Activated CD4-positive, alpha-beta T cell treated with anti-CD3 and anti-CD28 coated beads for 4 hours (primary cell): ENCODE measurements around the gene TECTA.
"Not testable (repeated sequence)": the region's sequence is repeated elsewhere in the genome, so short reads cannot be mapped to it uniquely, and the experiment has no call there.

Source experiments
- DNase-seq, 2 donors: peaks; one replicate each; pipeline ENCODE4 v3.0.0-alpha.2; 2020

TECTA gene

DNA sequence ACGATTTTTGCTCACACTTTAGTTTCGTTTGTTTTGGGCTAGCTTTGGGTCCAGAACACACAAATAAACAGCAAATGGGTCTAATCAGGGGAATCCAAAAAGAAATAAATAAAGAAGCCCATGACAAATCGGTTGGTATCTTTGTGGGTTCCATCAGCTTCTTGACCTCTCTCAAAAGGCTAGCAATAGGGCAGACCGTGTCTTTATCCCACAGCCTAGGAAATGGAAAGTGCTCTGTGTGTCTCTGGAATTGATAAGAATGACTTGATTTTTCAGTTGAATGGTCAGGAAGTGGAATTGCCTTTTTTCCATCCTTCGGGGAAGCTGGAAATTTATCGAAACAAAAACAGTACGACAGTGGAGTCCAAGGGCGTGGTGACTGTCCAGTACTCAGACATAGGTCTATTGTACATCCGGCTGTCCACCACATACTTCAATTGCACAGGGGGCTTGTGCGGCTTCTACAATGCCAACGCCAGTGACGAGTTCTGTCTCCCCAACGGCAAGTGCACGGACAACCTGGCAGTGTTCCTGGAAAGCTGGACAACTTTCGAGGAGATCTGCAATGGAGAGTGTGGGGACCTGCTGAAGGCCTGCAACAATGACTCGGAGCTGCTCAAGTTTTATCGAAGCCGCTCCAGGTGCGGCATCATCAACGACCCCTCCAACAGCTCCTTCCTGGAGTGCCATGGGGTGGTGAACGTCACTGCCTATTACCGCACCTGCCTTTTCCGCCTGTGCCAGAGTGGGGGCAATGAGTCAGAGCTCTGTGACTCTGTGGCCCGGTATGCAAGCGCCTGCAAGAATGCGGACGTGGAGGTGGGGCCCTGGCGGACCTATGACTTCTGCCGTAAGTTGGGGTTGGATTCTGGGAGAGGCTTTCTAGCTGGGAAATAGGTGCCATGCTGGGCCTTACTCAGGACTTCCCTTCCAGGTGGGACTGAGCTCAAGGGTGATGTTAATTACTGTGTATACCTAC lies 28.6 kb downstream of the TECTA start:
- no peak for DNase-seq

DNA sequence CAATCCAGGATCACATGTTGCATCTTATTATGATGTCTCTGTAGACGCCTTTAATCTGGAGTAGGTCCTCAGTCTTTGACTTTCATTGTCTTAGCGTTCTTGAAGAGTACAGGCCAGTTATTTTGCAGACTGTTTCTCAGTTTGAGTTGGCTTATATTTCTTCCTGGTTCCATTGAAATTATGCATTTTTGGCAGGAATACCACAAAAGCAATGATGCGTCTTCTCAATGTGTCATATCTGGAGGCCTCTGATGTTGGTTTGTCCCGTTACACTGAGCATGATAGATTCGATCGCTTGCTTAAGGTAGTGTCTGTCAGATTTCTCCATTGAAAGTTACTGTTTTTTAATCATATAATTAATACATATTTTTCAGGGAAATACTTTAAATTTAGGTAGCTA lies 30.6 kb downstream of the TECTA start:
- DNase-seq, result no peak

DNA sequence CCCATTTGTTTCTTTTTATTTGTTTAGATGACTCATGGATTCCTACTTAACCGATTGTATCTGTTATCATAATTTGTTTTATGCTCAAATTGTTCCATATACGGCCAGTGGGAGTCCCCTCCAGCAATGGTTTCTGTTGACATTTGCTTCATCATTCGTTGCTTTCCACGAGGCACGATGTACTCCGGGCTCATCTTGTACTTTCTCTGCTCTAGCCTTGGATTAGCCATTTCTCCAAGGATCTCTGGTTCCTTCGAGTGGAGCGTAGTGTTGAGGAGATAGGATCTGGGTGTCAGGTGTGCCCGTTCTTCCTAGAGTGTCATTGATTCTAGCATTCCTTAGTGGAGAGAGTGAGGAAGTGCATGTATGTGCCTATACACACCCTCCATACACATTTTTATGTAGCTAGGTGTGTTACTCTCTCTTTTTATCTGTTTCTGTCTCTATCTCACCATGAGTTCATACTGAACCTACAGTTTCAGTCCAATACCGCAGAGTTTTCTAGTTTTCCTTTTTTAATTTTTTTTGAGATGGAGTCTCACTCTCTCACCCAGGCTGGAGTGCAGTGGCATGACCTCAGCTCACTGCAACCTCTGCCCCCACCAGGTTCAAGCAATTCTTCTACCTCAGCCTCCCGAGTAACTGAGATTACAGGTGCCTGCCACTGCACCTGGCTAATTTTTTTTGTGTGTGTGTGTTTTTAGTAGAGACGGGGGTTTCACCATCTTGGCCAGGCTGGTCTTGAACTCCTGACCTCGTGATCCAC lies 31.4 kb downstream of the TECTA start:
- DNase-seq, result no peak

DNA sequence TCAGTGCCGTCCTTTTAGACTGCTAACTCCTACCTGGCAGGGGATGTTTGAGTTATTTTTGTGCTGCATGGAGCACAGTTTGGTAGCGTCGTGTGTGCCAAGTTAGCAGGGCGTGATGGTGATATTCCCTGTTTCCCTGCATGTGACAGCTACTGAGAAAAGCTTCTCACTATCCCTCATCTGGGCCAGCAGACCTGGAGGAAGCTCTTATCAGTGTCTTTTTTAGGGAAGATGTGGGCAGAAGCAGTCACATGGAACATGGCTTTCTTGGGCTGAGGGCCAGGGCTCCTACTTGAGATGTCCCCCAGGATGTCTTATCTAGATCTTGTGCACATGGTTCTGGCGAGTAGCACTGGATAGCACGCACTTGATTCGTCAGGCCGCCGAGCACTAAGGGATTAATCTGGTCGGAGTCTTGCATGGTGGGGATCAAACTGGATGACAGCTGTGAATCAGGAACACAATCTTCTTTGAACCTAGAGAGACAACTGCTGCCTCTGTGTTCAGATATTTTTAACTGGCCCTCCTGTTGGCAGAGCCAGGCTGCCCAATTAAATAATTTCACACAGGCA lies 33.8 kb downstream of the TECTA start:
- DNase-seq, result no peak

DNA sequence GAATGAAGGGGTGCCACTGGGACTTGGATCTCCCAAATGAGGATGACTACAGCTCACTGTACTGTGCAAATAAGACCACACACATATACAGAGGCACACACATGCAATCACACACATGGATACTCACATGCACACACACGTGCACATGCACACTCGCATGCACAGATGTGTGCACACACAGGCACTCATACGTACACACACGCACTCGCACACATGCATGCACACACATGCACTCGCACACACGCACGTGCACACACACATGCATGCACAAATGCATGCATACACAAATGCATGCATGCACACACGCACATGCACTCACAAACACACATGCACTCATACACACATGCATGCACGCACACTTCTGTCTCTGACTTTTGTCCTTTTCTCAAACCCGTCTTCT lies 36.0 kb downstream of the TECTA start:
- no peak for DNase-seq

DNA sequence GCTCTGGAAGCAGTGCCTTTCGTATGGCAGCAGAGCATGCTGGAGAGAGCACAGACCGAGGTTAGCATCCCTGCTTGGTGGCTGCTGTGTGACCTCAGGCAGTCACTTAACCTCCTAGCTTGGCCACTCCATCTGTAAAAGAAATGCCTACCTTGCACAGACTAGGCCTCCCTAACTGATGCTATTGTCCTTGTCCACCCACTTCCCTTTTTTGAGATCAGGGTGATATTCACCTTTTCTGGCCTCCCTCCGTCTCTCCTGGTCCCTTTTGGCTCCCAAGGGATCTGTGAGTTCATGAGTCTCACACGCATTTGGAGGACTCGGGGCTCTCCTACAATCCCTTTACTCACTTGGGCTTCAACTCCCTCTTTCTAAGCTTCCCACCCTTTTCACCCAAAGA lies 37.2 kb downstream of the TECTA start:
- DNase-seq, result no peak

DNA sequence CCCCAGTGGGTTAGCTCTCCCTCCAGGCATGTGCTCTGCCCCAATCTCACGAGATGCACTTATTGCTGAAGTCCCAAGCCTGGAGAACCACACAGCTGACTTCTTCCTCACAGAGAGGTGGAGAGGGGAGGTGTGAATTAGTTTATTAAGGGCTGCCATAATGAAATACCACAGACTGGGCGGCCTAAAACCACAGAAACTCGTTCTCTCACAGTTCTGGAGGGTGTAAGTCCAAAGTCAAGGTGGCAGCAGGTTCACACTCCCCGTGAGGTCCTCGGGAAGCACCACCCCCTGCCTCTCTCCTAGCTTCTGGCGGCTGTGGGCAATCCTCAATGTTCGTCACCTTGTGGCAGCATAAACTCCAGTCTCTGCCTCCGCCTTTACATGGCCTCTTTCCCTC lies 39.3 kb downstream of the TECTA start:
- no peak for DNase-seq

DNA sequence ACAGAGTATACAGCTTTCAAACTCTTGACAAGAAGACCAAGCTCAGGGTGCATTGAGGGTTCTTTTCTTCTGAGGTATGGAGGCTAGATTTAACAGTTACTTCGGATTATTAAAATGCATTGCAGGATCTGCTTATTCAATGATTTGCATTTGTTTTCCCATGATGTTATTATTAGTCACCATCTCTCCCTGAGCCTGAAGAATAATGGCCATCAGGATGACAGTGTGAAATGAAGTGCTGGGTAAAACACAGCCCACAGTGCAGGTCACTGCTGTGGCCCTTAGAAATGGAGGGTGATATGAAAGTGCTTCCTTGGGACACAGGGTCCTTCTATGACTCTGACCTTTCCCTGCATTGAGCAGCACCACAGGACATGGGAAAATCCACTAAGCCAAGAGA lies 40.0 kb downstream of the TECTA start:
- no peak for DNase-seq

DNA sequence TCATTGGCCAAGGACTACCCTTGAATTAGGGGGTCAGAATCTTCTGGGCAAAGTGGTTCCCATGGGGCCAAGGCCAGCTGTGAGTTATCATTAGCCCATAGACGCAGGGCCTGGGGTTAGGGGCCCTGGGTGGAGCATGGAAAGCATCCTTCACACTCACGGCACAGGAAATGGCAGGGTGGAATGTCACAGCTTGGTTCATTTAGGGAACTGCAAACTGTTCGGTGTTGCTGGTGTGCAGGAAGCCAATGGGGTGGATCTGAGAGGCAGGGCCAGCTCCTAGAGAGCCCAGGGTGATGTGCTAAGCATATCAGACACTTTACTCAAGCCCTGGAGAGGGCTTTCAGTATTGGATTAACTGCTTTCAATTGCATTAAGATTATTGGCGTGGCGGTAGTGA lies 42.9 kb downstream of the TECTA start:
- no peak for DNase-seq

DNA sequence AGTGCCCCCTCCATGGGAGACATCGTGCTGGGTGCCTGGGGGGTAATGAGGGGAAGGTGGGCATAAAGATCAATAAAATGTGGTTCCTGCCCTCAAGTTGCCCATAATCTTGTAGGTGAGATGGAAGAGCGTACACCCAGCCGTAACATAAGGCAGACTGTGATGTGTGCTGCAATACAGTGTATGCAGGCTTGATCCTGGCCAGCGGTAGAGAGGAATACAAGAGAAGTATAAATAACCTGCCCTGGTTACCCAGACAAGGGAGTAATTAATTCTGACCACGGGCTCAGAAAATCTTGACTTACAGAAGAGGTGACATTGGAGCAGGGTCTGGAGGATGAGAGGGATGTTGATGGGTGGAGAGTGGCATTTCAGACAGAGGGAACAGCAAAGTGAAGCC lies 43.7 kb downstream of the TECTA start:
- no peak for DNase-seq

DNA sequence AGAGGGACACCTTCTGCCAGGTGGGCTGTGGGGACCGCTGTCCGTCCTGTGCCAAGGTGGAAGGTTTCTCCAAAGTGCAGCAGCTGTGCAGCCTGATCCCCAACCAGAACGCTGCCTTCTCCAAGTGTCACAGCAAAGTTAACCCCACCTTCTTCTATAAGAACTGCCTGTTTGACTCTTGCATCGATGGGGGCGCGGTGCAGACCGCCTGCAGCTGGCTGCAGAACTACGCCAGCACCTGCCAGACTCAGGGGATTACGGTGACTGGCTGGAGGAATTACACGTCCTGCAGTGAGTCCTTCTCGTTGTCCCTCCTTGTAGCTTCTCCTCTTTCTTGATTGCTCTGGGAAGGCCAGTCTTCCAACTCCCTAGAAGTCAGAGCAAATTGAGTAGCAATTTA lies 44.8 kb downstream of the TECTA start:
- DNase-seq, result no peak

DNA sequence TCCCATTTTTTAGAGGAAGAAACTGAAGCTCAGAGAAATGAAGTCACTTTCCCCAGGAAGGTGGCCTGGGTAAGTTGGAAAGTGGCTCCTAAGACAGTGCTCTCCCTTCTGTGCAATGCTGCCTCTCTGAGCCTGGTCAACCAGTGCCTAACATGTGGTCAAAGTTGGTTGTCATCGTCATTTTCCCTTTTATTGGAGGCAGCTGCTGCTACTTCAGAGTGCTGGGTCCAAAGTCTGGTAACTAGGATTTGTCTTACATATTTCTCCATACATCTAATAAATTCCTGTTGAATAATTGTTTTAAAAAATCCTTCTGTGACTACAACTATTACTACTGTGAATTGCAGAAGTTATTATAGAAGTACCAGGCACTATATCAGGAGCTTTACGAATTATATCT lies 48.1 kb downstream of the TECTA start:
- DNase-seq, result no peak

DNA sequence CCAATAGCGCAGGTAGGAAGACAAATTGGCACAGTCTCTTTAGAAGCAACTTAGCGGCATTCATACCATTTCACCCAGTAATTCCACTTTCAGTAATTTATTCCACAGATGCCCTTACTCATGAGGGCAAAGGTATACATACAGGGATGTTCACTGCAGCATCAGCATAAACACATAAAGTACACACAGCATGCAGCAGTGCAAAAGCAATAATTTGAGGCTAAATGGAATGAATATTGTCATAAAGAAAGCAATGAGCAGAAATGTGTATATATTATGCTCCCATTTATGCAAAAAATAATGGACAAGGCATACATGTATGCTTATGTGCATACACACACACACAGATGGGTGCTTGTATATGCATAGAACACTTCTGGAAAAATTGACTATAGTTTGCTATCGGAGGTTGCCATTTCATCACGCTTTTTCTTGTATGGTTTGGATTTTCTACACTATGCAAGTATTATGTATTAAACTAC lies 50.2 kb downstream of the TECTA start:
- no peak for DNase-seq

DNA sequence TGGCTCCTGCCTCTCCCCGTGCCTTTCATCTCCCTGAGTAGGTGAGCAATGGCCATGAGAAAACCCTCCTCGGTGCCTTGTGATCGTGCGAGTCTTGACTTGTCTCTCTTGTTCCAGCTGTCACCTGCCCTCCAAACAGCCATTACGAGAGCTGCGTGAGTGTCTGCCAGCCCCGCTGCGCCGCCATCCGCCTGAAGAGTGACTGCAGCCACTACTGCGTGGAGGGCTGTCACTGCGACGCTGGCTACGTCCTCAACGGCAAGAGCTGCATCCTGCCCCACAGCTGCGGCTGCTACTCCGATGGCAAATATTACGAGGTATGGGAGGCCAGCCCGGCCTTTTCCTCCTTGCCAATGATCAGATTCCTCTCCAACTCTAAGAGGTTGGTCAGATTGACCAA lies 51.7 kb downstream of the TECTA start:
- DNase-seq, result no peak

DNA sequence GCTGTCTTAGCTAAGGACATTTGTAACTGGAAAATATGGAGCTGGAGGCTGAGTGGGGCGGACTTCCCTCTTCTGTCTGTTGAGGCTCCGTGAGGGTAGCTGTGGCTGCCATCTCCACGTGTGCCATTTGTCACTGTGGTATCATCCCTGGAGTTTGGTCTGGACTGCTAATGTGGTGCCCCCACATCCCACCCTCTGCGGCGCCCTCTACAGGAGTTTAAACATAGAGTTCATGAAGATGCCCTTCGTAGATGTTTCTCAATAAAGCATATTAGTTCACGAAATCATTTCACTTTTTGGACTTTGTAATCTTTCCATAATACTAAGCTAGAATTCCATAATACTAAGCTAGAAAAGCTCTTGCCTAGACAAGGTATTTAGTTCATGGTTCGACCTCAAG lies 52.4 kb downstream of the TECTA start:
- no peak for DNase-seq

DNA sequence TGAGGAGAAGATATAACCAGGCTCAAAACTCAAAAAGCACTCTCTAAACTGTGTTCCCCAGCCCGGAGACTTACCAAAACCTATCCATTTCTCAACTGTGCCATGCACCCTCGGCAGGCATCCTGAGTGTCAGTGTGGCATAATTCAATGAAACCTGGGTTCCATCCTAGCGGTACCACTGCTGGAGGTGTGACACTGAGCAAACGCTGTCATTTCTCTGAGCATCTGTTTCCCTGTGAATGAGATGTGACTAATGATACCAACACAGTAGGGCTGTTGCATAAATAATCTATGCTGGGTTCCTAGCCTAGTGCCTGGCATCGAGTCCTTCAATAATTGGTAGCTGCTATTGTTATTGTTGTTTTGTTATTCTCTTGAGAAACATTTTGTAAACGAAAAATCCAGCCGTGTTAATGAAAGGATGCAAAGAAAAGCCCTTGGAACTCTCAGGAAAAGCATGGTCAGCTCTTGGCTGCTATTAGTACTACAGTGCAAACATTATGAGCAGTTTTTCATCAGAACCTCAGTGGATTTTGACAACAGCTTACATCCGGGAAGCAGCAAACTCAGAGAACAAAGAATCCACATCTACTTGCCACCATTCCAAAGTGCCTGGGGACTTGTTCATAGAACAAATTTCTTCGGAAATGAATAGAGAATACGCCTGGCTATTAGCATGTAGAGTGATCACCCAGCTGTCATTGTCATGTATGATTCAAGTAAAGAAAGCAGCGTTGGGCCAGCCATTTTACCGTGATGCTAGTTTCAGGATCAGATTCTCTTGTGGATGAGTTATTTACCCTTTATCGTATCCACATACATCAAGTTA lies 53.7 kb downstream of the TECTA start:
- no peak for DNase-seq

DNA sequence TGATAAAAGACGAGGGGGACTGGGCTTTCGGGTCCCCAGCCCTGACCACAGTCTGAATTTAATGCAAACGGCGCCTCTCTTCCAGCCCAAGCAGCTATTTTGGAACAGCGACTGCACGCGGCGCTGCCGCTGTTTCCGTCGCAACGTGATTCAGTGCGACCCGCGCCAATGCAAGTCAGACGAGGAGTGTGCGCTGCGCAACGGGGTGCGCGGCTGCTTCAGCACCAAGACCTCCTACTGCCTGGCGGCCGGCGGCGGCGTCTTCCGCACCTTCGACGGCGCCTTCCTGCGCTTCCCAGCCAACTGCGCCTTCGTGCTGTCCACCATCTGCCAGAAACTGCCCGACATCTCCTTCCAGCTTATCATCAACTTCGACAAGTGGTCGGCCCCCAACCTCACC lies 56.7 kb downstream of the TECTA start:
- no peak for DNase-seq

DNA sequence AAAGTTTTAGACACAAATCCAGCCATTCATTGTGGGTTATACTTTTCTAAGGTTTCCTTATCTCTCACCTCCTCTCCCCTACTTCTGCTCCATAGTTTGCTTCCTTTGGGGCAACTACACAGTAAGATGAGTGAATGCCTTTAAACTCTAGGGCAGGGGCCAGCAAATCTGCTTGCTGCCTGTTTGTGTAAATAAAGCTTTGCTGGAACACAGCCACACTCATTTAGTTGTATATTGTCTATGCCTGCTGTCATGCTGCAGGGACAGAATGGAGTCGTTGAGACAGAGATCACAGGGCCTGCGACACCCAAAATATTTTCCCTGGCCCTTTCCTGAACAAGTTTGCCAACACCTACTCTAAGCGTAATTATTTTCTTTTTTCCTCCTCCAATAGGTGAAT lies 58.7 kb downstream of the TECTA start:
- no peak for DNase-seq

DNA sequence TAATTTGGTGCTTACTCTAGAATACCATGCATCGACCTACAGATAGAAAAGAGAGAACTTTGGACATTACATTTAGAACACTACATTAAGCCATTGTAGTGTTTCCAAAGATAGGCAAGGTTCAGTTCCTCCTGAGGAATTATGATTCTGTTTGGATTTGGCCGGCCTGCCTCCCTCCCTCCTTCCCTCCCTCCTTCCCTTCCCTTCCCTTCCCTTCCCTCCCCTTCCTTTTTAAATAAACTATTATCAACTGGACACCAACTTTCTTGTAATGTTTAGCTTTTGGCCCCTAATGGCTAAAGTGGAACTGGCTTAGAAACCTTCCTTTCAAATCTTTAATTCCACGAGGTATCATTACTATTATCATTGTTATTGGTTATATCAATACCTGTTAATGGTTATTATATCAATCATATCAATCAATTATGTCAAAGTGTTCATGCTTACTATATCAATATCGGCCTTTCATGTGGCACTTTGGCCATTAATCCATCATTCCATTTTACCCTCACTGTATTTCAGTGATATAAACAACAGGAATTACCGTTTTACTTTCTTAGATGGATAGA lies 60.4 kb downstream of the TECTA start:
- no peak for DNase-seq

DNA sequence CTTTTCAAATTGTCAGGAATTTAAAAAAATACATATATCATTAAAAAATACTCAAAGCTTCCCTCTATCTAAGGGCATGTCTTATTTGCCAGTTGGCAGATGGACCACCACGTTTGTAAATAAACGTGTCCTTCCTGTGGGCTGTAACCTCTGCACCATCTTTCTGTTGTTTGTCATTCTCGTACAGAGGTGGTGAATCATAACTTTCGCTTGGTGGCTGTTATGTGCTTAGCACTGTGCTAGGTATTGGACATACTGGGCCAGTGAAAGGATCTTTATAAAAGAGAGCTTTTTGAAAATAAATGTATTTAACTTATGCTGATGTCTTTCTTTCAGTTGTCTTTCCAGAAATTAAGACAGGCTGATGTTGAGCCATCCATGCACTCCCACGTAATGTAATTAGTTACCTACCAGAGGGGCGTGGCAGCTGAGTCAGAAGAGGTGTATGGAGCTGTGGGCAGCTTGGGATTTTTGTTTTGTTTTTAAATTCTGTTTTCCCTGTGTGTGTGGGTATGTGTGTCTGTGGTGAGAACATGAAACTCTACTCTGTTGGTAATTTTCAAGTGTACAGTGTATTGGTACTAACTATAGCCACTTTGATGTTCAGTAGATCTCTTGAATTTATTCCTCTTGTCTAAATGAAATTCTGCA lies 62.7 kb downstream of the TECTA start:
- DNase-seq, result no peak

DNA sequence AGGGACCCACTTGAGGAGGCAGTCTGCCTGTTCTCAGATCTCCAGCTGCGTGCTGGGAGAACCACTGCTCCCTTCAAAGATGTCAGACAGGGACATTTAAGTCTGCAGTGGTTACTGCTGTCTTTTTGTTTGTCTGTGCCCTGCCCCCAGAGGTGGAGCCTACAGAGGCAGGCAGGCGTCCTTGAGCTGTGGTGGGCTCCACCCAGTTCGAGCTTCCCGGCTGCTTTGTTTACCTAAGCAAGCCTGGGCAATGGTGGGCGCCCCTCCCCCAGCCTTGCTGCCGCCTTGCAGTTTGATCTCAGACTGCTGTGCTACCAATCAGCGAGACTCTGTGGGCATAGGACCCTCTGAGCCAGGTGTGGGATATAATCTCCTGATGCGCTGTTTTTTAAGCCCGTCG lies 76.6 kb downstream of the TECTA start:
- not testable (repeated sequence) for DNase-seq

DNA sequence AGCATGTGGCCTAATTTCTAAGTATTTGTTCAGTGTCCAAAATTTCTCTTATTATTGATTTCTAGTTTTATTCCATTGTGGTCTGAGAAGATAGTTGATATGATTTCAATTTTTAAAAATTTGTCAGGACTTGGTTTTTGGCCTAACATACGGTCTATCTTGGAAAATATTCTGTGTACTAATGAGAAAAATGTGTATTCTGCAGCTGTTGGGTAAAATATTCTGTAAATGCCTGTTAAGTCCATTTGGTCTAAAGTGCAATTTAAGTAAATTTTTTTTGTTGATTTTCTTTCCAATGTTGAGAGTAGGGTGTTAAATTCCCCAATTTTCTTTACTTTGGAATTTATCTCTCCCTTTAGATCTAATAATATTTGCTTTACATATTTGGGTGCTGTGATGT lies 78.3 kb downstream of the TECTA start:
- DNase-seq, result no peak
